Progenitor cell of endocrine pancreas (in vitro differentiated cells): ENCODE results near the gene TAB2. TPM values are rescaled to one million over a fixed set of nuclear protein-coding genes. Genes with fewer than 3 reads are reported as not detected.

Experiments used
- DNase-seq: peaks from one replicate; pipeline ENCODE4 v3.0.0; 2021; ENCODE audit warnings: low spot score; ENCODE audit not compliant: unreplicated experiment
- H3K27ac Mint-ChIP-seq: 2 replicates; pipeline ENCODE4 v1.8.0; 2021; ENCODE audit warnings: mild to moderate bottlenecking, moderate library complexity, mixed read lengths
- H3K27me3 Mint-ChIP-seq: 2 replicates; pipeline ENCODE4 v1.8.0; 2021; ENCODE audit warnings: mixed read lengths
- H3K36me3 Mint-ChIP-seq: 2 replicates; pipeline ENCODE4 v1.8.0; 2022; ENCODE audit warnings: mixed read lengths; ENCODE audit not compliant: insufficient read depth
- H3K4me1 Mint-ChIP-seq: 2 replicates; pipeline ENCODE4 v1.8.0; 2021; ENCODE audit warnings: low read depth, mixed read lengths
- H3K4me3 Mint-ChIP-seq: 2 replicates; pipeline ENCODE4 v1.8.0; 2021; ENCODE audit warnings: low read depth, mild to moderate bottlenecking, moderate library complexity, mixed read lengths
- H3K9me3 Mint-ChIP-seq: 2 replicates; pipeline ENCODE4 v1.8.0; 2021; ENCODE audit warnings: low read depth, mixed read lengths
- CTCF ChIP-seq: fragments of 200-600 bp; sonication (generic); IDR thresholded peaks from one replicate; pipeline ENCODE4 v1.5.0; 2021; ENCODE audit warnings: antibody characterized with exemption, mild to moderate bottlenecking; ENCODE audit not compliant: unreplicated experiment
- total RNA-seq: library from RNA; stranded (reverse); gene quantifications from 2 replicates; pipeline ENCODE4 v1.2.1, GENCODE V29; 2021

TAB2 gene
- total RNA-seq, 1 donor from 2014 or later, result 58.0 TPM

- no peak for DNase-seq
- H3K27ac Mint-ChIP-seq, result no peak overlapping the region
- no peak for TF ChIP-seq CTCF
- no peak overlapping the region for H3K4me3 Mint-ChIP-seq
- peaks cover 27% of the 10 kb centered on the region for H3K36me3 Mint-ChIP-seq
- H3K27me3 Mint-ChIP-seq, result no peaks in the 10 kb centered on the region
- peaks cover 10% of the 10 kb centered on the region for H3K9me3 Mint-ChIP-seq
- peaks cover 8% of the 10 kb centered on the region for H3K4me1 Mint-ChIP-seq
These were observed 75.6 kb downstream of the TAB2 start for GRCh38 chr6:149393002-149393679.

- H3K4me3 Mint-ChIP-seq, result no peak overlapping the region
- peaks cover 34% of the 10 kb centered on the region for H3K36me3 Mint-ChIP-seq
- H3K27ac Mint-ChIP-seq, result peak overlapping the region; percentile 33
- peaks cover 7% of the 10 kb centered on the region for H3K4me1 Mint-ChIP-seq
- H3K9me3 Mint-ChIP-seq, result peaks cover 10% of the 10 kb centered on the region
- H3K27me3 Mint-ChIP-seq, result no peaks in the 10 kb centered on the region
- no peak for DNase-seq
- TF ChIP-seq CTCF, result no peak
These were observed 77.7 kb downstream of the TAB2 start for GRCh38 chr6:149395185-149395584.

- Mint-ChIP-seq H3K36me3 (peaks cover 47% of the 10 kb centered on the region), H3K27me3 (no peaks in the 10 kb centered on the region), H3K9me3 (peaks cover 10% of the 10 kb centered on the region), H3K27ac (no peak overlapping the region), H3K4me3 (no peak overlapping the region), H3K4me1 (peaks cover 7% of the 10 kb centered on the region)
- no peak for DNase-seq
- TF ChIP-seq CTCF, result no peak
These were observed 79.9 kb downstream of the TAB2 start for GRCh38 chr6:149397384-149397783.

DNA sequence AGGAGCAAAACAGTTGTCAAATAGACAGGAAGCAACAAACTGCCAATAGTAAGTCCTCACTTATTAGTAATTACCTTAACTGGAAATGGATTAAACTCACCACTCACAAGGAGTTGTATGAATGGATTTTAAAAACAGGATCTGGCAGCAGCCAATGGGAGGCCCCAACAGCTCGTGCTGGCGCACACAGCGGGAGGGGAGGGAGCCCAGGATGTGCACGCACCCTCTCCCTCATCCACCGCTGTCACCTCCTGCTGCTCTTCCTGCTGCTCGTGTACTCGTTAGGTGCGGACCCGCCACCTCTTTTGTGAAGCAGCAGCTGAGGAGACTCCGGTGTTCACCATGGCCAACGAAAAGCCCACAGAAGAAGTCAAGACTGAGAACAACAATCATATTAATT, 82.5 kb downstream of the TAB2 start, which contains the start of gene SUMO4:
SUMO4 (plus strand) TSS at position 213 of the 400 bp plus-strand sequence; CDS start at position 343, 130 bp downstream.
- Mint-ChIP-seq H3K9me3 (peaks cover 14% of the 10 kb centered on the region), H3K4me3 (no peak within 1 kb of the TSS), H3K27ac (no peak within 1 kb of the TSS), H3K27me3 (no peaks in the 10 kb centered on the region), H3K36me3 (peaks cover 61% of the 10 kb centered on the region), H3K4me1 (peaks cover 3% of the 10 kb centered on the region)
- no peak for DNase-seq
- TF ChIP-seq CTCF, result no peak

DNA sequence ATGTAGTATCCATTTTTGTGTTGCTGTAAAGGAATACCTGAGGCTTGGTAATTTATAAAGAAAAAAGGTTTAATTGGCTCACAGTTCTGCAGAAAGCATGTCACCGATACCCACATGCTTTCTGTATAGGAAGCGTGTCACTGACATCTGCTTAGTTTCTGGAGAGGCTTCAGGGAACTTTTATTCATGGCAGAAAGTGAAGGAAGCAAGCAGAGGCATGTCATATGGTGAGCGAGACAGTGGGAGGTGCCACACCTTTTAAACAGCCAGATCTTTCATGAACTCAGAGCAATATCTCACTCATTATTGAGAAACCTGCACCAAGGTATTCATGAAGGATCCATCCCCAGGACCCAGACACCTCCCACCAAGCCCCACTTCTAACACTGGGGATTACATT, 86.0 kb downstream of the TAB2 start:
- Mint-ChIP-seq H3K9me3 (peaks cover 4% of the 10 kb centered on the region), H3K4me3 (no peak overlapping the region), H3K4me1 (no peaks in the 10 kb centered on the region), H3K27me3 (no peaks in the 10 kb centered on the region), H3K36me3 (peaks cover 51% of the 10 kb centered on the region), H3K27ac (no peak overlapping the region)
- no peak for TF ChIP-seq CTCF
- no peak for DNase-seq
